Mesendoderm (in vitro differentiated cells): Measurements from ENCODE around the gene UBR3. TPM values are rescaled to one million over a fixed set of nuclear protein-coding genes. Genes with fewer than 3 reads are reported as not detected.

ENCODE experiments used
- DNase-seq: peaks from one replicate; pipeline ENCODE4 v3.0.0; 2013
- H2AK5ac ChIP-seq: 2 replicates; pipeline ENCODE4 v1.6.1; 2013; ENCODE audit warnings: low read length, inconsistent platforms
- H2BK120ac ChIP-seq: 2 replicates; pipeline ENCODE4 v1.6.1; 2013; ENCODE audit warnings: low read depth, mild to moderate bottlenecking, low read length, moderate library complexity, mixed read lengths
- H2BK15ac ChIP-seq: replicated peaks from 2 replicates; pipeline ENCODE4 v1.6.1; 2013; ENCODE audit warnings: low read depth, mild to moderate bottlenecking, moderate library complexity
- H2BK5ac ChIP-seq: 2 replicates; pipeline ENCODE4 v1.6.1; 2013; ENCODE audit warnings: low read length, inconsistent platforms
- H3K18ac ChIP-seq: 2 replicates; pipeline ENCODE4 v1.6.1; 2013; ENCODE audit warnings: mild to moderate bottlenecking, low read length, mixed read lengths
- H3K23ac ChIP-seq: one replicate; pipeline ENCODE4 v1.6.1; 2013; ENCODE audit warnings: low read length
- H3K27ac ChIP-seq: 2 replicates; pipeline ENCODE4 v1.5.1; 2013; ENCODE audit warnings: low read depth, mild to moderate bottlenecking, inconsistent platforms, low read length, moderate library complexity
- H3K27me3 ChIP-seq: 2 replicates; pipeline ENCODE4 v1.6.1; 2013; ENCODE audit warnings: low read length, control low read depth, mild to moderate bottlenecking, inconsistent platforms; ENCODE audit not compliant: insufficient read depth, poor library complexity
- H3K36me3 ChIP-seq: 2 replicates; pipeline ENCODE4 v1.6.1; 2013; ENCODE audit warnings: low read length, inconsistent platforms; ENCODE audit not compliant: control insufficient read depth, insufficient read depth
- H3K4ac ChIP-seq: one replicate; pipeline ENCODE4 v1.6.1; 2013; ENCODE audit warnings: low read depth, mild to moderate bottlenecking, low read length, moderate library complexity
- H3K4me1 ChIP-seq: 2 replicates; pipeline ENCODE4 v1.6.1; 2013; ENCODE audit warnings: low read depth, low read length, inconsistent platforms; ENCODE audit not compliant: control insufficient read depth
- H3K4me2 ChIP-seq: 2 replicates; pipeline ENCODE4 v1.6.1; 2013; ENCODE audit warnings: low read length
- H3K4me3 ChIP-seq: 2 replicates; pipeline ENCODE4 v1.5.1; 2013; ENCODE audit warnings: mild to moderate bottlenecking, low read length
- H3K56ac ChIP-seq: one replicate; pipeline ENCODE4 v1.6.1; 2013; ENCODE audit warnings: low read length
- H3K79me1 ChIP-seq: 2 replicates; pipeline ENCODE4 v1.6.1; 2013; ENCODE audit warnings: low read length, inconsistent platforms
- H3K79me2 ChIP-seq: 2 replicates; pipeline ENCODE4 v1.6.1; 2013; ENCODE audit warnings: mild to moderate bottlenecking, low read length; ENCODE audit not compliant: control insufficient read depth, insufficient read depth
- H3K9ac ChIP-seq: 2 replicates; pipeline ENCODE4 v1.6.1; 2013; ENCODE audit warnings: low read length, inconsistent platforms
- H4K5ac ChIP-seq: one replicate; pipeline ENCODE4 v1.6.1; 2013; ENCODE audit warnings: low read length
- H4K8ac ChIP-seq: one replicate; pipeline ENCODE4 v1.6.1; 2013; ENCODE audit warnings: low read depth, mild to moderate bottlenecking, control low read depth, low read length, moderate library complexity
- WGBS: extraction: QIAGEN DNeasy Blood & Tissue Kit; methylation state at CpG from one replicate; pipeline ENCODE4 v1.1.7; 2013; ENCODE audit warnings: low lambda C conversion rate, missing lambda C conversion rate; ENCODE audit not compliant: insufficient coverage; ENCODE audit errors: extremely low coverage; 5-methylcytosine and 5-hydroxymethylcytosine counted together
- polyA plus RNA-seq, 2 experiments: library from polyadenylated mRNA; stranded (reverse); fragments of 200-250 nt; gene quantifications; one replicate each; pipeline ENCODE4 v1.2.3, GENCODE V29; 2013

The UBR3 gene
- polyA plus RNA-seq (2013, experiment 1 of 2): 7.8 TPM
- 7.9 TPM for polyA plus RNA-seq (2013, experiment 2 of 2)

- no peak within 1 kb of the TSS for H2BK15ac ChIP-seq
- no peak within 1 kb of the TSS for H3K4ac ChIP-seq
- H3K79me2 ChIP-seq: peaks cover 5% of the 10 kb centered on the region
- peak within 1 kb of the TSS; percentile 89 for H3K4me2 ChIP-seq
- no peak within 1 kb of the TSS for H4K8ac ChIP-seq
- H2BK120ac ChIP-seq: no peak within 1 kb of the TSS
- H2AK5ac ChIP-seq: no peak within 1 kb of the TSS
- no peak within 1 kb of the TSS for H4K5ac ChIP-seq
- H2BK5ac ChIP-seq: no peak within 1 kb of the TSS
- H3K23ac ChIP-seq: peak within 1 kb of the TSS; percentile 59
- peaks cover 6% of the 10 kb centered on the region for H3K4me1 ChIP-seq
- H3K4me3 ChIP-seq: peak within 1 kb of the TSS; percentile 50
- no peaks in the 10 kb centered on the region for H3K27me3 ChIP-seq
- peak within 1 kb of the TSS; percentile 93 for H3K56ac ChIP-seq
- H3K18ac ChIP-seq: peak within 1 kb of the TSS; percentile 90
- H3K79me1 ChIP-seq: peaks cover 10% of the 10 kb centered on the region
- peak within 1 kb of the TSS; percentile 88 for H3K9ac ChIP-seq
- H3K36me3 ChIP-seq: no peaks in the 10 kb centered on the region
- WGBS: no CpG with 5 or more reads among the region's 104 CpGs
- peak within 1 kb of the TSS; percentile 78 for H3K27ac ChIP-seq
- DNase-seq: peak; percentile 95
These were observed at the start of gene UBR3 for GRCh38 chr2:169827272-169828140. UBR3 (plus strand) TSS chr2:169827454; CDS start chr2:169827508, 54 bp downstream.

- H3K56ac ChIP-seq: no peak overlapping the region
- H4K5ac ChIP-seq: no peak overlapping the region
- H2BK120ac ChIP-seq: no peak overlapping the region
- no peaks in the 10 kb centered on the region for H3K27me3 ChIP-seq
- H2BK15ac ChIP-seq: no peak overlapping the region
- H4K8ac ChIP-seq: no peak overlapping the region
- H2AK5ac ChIP-seq: no peak overlapping the region
- no peaks in the 10 kb centered on the region for H3K79me2 ChIP-seq
- H3K27ac ChIP-seq: no peak overlapping the region
- H3K23ac ChIP-seq: no peak overlapping the region
- no peak overlapping the region for H2BK5ac ChIP-seq
- no peak overlapping the region for H3K9ac ChIP-seq
- no peak overlapping the region for H3K4ac ChIP-seq
- H3K4me2 ChIP-seq: no peak overlapping the region
- no peak for DNase-seq
- H3K79me1 ChIP-seq: no peaks in the 10 kb centered on the region
- no peak overlapping the region for H3K18ac ChIP-seq
- no peaks in the 10 kb centered on the region for H3K4me1 ChIP-seq
- H3K4me3 ChIP-seq: no peak overlapping the region
- H3K36me3 ChIP-seq: no peaks in the 10 kb centered on the region
- no CpG with 5 or more reads among the region's 3 CpGs for WGBS
These were observed 48.8 kb upstream of the UBR3 start for GRCh38 chr2:169778446-169778845.

- no peaks in the 10 kb centered on the region for H3K27me3 ChIP-seq
- H3K79me1 ChIP-seq: no peaks in the 10 kb centered on the region
These were observed 45.8 kb upstream of the UBR3 start for GRCh38 chr2:169781249-169782013.

GRCh38 chr2:169782513-169782912 lies 44.7 kb upstream of the UBR3 start:
- no peak overlapping the region for H3K4me2 ChIP-seq
- no peaks in the 10 kb centered on the region for H3K4me1 ChIP-seq
- H3K4me3 ChIP-seq: no peak overlapping the region
- H3K27ac ChIP-seq: no peak overlapping the region
- H3K79me1 ChIP-seq: no peaks in the 10 kb centered on the region
- no peak overlapping the region for H3K9ac ChIP-seq
- H2BK15ac ChIP-seq: no peak overlapping the region
- H3K18ac ChIP-seq: no peak overlapping the region
- no peak overlapping the region for H3K4ac ChIP-seq
- no peak overlapping the region for H4K5ac ChIP-seq
- WGBS: no CpG with 5 or more reads among the region's 1 CpG
- peak; percentile 17 for DNase-seq
- H3K79me2 ChIP-seq: no peaks in the 10 kb centered on the region
- no peak overlapping the region for H2BK120ac ChIP-seq
- no peak overlapping the region for H4K8ac ChIP-seq
- no peaks in the 10 kb centered on the region for H3K36me3 ChIP-seq
- no peaks in the 10 kb centered on the region for H3K27me3 ChIP-seq
- H2AK5ac ChIP-seq: no peak overlapping the region
- H2BK5ac ChIP-seq: no peak overlapping the region
- H3K56ac ChIP-seq: no peak overlapping the region
- no peak overlapping the region for H3K23ac ChIP-seq

More at GRCh38 chr2:169781249-169782013, 45.8 kb upstream of the UBR3 start:
- no peak overlapping the region for H3K4me3 ChIP-seq
- H3K4me1 ChIP-seq: no peaks in the 10 kb centered on the region
- H3K36me3 ChIP-seq: no peaks in the 10 kb centered on the region
- H3K79me2 ChIP-seq: no peaks in the 10 kb centered on the region
- no peak overlapping the region for H3K27ac ChIP-seq
- no peak overlapping the region for H4K5ac ChIP-seq
- no peak overlapping the region for H2AK5ac ChIP-seq
- H2BK15ac ChIP-seq: no peak overlapping the region
- H3K18ac ChIP-seq: no peak overlapping the region
- H3K9ac ChIP-seq: no peak overlapping the region
- no peak overlapping the region for H3K4me2 ChIP-seq
- no peak overlapping the region for H3K4ac ChIP-seq
- no peak overlapping the region for H3K23ac ChIP-seq
- no peak overlapping the region for H2BK120ac ChIP-seq
- H3K56ac ChIP-seq: no peak overlapping the region
- no peak overlapping the region for H2BK5ac ChIP-seq
- no peak for DNase-seq
- WGBS: 100% methylated on average over 1 of the region's 4 CpGs
- no peak overlapping the region for H4K8ac ChIP-seq

GRCh38 chr2:169790581-169790980 lies 36.7 kb upstream of the UBR3 start:
- Histone ChIP-seq H2AK5ac (no peak overlapping the region), H2BK15ac (no peak overlapping the region), H3K23ac (no peak overlapping the region), H3K36me3 (no peaks in the 10 kb centered on the region), H3K79me1 (no peaks in the 10 kb centered on the region), H3K27me3 (no peaks in the 10 kb centered on the region), H3K79me2 (no peaks in the 10 kb centered on the region), H3K4me3 (no peak overlapping the region), H4K5ac (no peak overlapping the region), H3K4me2 (no peak overlapping the region), H3K4ac (no peak overlapping the region), H2BK120ac (no peak overlapping the region), H3K56ac (no peak overlapping the region), H3K4me1 (no peaks in the 10 kb centered on the region), H3K9ac (no peak overlapping the region), H4K8ac (no peak overlapping the region), H3K18ac (no peak overlapping the region), H3K27ac (no peak overlapping the region), H2BK5ac (no peak overlapping the region)
- DNase-seq: no peak
- no CpG with 5 or more reads among the region's 5 CpGs for WGBS
